HG02763 (cell line): ENCODE data around the gene CHMP6.
A peak's percentile ranks its signal among the peaks of the same experiment; 100 is the strongest.
"Not testable (repeated sequence)": the region's sequence is repeated elsewhere in the genome, so short reads cannot be mapped to it uniquely, and the experiment has no call there.

ENCODE experiments used
- ATAC-seq: cut with Tn5 transposase; IDR thresholded peaks from one replicate; pipeline ENCODE4 v1.9.1; 2021; ENCODE audit warnings: mild to moderate bottlenecking, moderate library complexity; ENCODE audit not compliant: unreplicated experiment

CHMP6 gene

DNA sequence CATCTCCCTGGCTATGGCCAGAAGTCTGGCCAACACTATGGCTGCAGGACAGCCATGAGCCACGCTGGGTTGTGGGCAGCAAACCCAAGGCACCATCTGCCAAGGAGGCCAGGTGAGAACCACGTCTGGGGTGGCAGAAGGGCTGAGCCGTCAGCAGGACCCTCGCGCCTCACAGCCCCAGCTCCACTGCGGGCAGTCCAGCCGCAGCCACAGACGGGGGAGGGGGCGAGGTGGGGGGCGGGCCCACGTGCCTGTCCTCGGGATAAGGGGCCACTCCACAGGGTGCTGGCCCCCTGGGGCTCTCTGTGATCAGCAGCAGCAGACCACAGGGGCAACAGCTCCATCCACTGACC lies 36.8 kb downstream of the CHMP6 start:
- no peak for ATAC-seq

DNA sequence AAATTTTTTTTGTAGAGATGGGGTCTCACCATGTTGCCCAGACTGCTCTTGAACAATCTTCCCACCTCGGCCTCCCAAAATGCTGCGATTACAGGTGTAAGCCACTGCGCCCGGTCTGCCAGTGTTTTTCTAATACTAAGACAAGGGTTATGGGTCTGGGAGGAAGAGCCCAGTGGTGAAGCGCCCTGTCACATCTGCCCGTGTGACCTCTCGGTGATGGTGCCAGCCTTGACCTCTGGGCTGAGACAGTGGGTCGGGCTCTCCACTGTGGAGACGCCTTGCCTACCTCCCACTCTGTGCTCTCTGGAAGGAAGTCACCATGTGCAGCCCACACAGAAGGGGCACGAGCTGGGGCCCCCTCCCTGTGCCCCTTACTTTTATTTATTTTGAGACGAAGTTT lies 38.2 kb downstream of the CHMP6 start:
- no peak for ATAC-seq

DNA sequence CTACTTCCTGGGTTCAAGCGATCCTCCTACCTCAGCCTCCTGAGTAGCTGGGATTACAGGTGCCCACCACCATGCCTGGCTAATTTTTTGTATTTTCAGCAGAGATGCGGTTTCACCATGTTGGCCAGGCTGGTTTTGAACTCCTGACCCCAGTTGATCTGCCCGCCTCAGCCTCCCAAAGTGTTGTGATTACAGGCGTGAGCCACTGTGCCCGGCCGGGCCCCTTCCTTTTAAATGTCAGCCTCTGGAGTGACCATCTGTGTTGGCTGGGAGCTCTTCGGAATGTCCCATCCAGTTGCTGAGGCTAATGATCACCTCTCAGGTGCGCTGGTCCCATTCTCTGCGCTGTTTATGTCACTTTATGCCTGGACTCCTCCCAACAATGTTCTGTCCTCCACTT lies 38.7 kb downstream of the CHMP6 start:
- ATAC-seq, result not testable (repeated sequence)

DNA sequence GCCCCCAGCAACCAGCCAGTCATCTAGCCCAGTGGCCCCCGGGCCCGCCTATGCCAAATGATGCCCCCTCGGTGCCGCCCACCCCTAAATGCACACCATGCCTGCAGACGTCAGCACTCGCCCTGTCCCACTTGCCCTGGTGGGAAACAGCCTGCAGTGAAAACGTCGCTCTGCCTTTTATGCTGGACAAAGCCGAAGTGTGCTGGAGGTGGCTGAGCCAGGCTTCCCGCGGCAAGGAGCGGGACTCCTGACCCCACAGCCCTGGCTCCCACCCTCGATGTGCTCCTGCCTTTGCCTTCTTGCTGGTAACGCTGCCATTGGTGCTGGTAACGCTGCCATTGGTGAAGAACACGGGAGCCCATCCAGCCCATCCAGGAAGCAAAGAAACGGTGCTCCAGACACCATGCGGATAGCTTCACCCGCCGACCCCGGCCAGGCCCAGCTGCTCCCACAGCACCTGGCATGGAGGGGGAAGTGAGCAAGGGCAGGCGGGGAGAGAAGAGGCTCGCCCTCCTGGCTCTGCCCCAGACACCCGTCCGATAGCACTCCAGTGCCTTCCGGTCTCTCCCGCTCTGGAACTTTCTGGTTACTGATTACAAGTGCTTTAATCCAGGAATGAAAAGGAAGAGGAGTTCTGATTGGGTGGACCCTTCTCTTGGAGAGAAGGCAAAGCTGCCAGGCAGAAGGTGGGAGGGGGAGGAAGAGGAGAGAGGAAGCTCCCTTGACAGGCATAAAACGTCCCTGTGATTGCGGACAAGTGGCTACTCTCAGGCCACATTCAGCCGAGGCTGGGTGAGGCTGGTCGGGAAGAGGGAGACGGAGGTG lies 39.3 kb downstream of the CHMP6 start:
- ATAC-seq, result no peak

DNA sequence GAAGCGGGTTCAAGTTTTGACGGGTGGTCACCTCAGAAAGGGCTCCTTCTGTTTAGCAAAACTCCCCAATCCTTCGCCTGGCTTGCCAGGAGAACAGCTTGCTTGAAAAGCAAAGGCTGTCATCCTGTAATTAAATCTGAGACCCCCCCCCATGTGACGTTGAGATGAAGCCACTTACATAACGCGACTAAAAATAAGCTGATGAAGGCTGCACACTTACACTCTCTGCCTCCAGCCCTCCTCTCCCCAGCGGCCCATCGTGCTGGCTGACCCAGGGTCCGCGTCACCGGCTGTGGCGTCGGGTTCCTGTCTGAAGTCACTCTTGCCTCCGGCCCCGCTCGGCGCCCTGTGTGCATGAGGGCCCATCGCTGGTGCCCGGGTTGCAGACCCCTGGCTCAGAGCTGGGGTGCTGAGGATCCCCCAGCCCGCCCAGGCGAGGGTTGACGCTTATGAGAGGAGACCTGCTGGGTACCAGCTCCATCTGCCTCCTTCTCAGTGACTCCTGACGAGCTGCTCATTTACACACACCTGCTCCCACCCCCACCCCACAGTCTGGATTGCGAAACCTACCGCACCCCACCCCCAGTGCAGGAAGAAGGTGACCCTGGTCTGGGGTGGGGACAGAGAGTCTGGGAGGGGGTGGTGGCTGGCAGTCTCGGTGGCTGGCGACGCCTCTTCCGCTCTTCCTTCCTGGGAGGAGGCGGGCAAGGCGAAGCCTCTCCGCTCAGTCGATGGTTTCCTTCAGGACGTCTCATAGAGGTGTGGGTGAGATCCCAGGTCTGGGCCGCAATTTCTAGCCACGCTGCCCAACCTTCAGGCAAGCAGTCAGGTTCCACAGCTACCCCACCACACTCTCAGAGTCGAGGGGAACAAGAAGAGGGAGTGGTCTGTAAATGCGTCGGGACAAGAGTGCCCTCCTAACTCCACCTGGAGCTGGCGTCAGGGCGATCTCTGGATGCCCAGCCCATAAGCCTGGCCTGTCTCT lies 40.2 kb downstream of the CHMP6 start:
- ATAC-seq, result no peak

DNA sequence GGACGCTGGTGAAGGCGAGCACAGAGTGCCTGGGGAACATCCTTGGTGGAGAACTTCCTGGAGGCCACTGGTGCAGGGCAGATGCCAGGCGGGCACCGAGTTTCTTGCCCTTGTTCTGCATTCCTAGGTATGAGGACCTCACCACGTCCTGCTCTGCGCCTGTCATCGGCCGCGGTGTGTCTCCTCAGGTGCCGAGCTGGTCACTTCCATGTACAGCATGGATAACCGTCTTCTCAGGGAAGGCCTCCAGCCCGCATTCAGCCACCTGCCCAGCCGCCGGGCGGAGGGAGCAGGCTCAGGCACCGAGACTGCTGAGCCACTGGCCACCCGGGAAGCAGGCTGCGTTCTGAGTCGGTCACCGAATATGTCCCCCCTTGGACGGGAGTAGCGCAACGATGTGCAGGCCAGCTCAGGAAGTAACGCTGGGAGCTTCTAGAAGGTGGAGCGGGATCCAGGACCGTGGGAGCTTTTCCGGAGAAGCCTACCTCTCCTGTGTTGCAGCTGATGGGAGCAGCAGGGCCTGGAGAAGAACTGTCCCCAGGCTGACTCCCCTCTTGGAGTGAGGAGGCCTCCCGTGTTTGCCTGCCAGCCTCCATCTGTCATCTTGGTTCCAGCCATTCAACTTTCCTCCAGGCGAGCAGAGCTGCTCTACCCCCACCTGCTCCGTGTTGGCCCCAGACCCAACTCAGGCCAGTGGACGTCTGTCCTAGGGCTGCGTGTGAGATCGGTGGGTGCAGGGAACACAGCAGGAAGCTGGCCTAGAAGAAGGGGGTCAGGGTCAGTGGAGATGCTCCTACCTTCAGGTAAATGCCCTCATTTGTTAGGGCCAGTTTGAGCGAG lies 41.2 kb downstream of the CHMP6 start:
- ATAC-seq, result no peak

DNA sequence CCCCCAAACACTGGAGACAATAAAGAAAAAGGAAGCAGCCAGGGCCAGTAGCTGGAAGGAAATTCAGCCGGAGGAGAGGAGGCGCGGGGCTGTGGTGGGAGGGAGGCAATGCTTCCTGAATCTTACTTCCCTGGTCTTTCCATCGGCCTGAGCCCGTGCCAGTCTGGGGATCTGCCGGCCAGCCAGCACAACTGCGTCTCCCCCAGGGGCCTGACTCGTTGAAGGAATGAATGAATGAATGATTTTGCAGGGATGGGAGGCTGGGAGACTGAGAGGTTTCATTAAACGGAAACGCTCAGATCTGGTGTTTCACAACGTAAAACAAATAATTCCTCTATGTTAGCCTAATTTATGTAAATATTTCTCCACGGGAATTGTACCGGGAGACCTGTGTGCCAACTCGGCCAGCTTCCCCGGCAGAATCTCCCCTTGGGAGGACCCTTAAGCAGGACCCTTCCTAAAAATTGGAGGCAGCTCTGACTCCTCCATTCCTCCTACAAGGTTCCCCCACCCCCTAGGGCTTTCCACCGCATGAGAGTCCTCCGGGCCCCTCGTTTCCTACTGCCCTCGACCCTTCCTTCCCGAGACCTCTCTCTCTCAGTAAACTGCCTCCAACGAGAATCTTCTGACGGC lies 42.0 kb downstream of the CHMP6 start:
- no peak for ATAC-seq

DNA sequence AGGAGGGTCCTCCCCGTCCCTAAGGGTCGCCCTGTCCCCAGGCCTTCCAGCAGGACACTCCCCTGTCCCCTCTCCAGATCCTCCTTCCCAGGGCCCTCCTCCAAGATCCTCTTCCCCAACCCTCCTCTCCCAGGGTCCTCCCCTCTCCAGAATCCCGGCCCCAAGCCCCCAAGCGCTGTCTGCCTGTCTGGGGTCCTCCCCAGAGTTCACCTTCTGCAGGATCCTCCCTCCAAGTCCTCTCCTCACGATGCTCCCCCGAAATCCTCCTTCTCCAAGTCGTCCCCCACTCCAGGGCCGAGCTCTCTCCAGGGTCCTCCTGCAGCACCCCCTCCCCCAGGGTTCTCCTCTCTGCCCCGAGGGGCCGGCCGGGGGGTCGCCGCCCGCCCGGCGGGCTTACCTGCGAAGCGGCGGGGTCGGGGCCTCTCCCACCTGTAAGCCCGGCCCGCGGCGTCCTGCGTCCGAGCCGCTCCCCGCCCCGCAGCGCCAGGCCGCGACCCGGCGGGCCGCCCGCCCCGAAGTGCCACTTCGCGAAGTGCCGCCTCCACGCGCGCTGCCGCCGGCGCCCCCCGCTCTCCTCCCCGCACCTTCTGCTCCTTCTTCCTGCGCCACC lies 42.6 kb downstream of the CHMP6 start:
- peak; percentile 8 for ATAC-seq

DNA sequence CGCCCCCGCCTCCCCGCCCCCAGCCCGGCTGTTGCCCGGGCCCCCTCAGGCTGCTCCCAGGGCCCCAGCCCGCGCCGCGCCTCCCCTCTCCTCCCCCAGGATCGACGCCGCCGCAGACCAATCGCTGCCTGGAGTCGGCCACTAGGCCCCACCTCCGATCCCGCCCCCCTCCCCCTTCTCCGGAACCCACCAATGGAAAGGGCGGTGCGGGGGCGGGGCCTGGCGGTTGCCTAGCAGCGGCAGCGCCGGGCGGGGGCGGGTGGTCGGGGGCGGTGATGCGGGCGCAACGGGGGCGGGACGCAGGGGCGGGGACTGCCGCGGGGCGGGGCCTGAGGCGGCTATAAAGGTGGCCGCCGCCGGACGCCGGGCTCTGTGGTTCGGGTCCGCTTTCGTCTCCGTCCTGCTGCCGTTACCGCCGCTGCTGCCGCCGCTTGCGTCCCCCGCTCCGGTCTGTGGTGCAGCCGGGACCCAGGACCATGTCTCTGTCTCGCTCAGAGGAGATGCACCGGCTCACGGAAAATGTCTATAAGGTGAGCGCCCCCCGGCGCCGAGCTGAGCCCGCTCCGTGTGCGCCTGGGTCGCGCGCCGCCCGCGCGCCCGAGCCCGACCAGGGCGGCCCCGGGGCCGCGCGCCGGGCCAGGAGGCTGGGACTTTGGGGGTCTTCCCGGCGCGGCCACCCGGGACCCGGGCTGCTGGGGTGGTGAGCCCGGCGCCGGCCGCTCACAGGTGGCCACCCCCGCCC lies 43.3 kb downstream of the CHMP6 start, which contains the start of gene BAIAP2:
BAIAP2 (plus strand) TSS at position 373 of the 742 bp plus-strand sequence; CDS start at position 477, 104 bp downstream.
- peak; percentile 59 for ATAC-seq

DNA sequence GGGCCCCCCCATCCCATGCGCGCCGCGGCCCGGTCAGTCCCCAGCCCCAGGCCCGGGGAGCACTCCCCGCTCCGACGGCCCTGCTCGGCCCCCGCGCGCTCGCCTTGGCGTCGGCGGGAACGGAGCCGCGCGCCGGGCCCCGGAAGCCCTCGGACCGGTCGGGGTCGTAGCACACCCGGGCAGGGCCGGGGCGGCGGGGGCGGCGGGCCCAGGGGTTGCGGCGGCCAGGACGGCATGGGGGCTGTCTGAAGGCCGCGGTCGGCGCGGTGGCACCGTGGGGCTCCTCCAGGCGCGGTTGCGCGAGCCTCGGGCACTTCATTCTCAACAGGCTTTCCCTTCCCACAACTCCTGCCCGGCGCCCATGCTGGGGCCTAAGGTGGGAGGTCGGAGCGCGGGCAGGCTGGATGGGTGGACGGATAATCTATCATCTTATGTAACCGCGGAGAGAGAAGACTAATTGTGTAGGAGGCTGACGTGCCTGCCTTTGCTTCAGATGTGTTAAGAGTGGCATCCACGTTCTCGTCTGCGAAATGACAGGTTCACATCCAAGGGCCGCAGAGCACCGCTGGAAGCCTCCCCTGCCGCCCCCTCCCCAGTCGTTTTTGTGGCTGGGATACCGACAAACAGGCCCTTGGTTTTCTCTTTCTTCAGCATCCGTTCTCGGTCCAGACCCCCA lies 44.0 kb downstream of the CHMP6 start:
- peak; percentile 16 for ATAC-seq

DNA sequence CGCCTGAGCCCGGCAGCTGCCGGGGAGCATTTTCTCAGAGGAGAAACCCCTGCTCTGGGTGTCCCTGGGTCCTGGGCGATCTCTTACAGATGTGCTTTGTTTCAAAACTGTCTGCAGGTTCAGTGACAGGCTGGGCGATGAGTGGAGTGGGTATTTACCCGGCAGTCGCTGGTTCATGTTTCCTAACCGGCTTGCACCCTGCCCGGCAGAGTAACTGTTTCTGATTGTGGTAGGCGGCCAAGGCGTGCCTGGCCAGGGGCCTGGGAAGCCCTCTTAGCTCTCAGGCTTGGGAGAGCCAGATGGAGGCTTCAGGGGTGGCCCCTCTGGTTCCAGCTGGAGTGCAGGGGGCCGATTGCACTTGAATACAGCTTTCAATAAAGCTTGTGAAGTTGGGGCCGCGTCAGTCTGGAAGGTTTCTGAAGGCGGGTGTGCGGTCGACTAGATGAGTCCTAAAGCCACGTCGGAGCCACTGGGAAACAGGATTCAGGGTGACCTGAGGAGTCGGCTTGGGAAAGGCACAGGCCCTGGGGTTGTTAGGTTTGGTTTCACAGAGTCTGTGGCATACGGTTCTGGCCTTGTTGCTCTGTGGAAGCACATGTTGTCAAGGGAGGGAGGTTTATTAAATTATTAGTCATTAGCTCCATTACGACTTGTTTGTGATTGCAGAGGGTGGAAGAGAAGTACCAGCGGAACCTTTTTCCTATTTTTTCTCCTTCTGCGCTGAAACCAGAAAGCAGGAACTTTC lies 44.7 kb downstream of the CHMP6 start:
- ATAC-seq, result no peak

DNA sequence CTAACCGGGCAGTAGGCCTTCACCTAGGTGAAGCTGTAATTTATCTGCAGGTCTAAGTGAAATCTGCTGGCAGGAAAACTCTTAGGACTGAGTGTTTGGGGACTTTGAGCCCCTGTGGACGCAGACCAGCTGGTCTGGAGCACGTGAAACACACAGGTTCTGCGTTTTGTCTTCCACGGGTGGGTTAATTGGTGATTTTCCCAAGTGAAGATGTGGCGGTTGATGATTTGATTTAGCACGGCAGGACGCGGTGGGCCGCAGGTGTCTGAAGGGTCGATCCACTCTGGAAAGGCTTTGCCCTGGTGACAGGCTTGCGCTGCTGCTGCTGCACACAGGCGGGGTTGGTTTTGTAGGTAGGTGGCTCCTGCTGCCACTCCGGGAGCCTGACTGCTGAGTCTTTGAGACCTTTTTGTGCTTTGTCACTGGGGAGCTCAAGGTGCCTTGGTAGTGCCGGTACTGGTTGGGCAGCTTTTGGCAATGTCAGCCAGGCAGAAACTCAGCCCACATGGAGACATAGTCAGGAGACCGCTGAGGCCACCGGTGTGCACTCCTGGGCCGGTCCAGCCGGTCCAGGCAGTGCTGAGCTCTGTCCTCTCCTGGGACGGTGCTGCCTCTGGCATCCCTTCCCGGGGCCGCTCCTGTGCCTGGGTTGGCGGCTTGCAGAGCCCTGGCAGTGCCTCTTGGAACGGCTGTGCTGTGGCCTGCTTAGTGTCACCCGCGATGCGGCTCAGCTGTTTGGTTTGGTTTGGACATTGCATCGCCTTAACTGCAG lies 45.6 kb downstream of the CHMP6 start:
- ATAC-seq, result no peak

DNA sequence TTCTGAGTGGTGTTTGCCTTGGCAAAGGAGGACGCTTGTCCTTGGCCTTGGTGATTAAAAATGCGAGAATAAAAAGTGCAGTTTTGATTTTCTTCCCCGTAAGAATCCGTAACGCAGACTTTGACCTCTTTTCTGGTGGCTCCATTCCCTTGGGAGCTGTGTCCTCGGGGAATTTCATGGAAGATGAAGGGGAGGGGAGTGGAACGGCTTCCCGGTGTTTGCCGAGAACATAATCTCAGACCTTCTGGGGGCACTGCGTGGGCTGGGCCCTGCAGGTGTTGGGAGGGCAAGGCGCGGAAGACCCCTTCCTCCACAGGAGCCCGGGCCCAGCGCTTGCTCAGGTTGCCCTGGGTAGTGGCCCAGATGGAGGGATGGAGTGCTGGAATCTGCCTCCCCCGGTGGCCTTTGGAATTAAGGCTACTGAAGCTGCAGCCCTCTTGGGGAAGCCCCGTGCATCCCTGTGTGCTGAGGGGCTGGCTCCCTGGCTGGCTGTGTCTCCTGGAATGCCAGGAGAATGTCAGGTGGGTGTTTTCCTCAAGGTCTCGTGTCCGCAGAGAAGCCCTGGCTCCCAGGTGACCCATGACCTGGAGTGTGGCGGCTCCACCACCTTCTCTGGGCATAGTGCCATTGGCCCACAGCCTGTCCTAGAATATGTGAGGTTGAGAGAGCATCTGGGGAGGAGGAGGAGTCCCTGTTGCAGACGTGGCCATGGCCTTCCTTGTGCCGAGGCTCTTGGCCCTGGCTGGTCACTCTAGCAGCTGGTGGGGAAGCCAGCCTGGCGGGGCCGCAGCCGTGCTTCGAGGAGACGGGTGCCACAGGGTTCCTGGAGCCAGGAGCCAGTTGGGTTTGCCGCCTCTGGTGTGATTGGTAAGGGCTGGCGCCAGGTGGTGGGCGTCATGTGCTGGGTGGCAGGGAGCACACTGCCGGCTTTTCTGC lies 46.4 kb downstream of the CHMP6 start:
- ATAC-seq, result no peak

DNA sequence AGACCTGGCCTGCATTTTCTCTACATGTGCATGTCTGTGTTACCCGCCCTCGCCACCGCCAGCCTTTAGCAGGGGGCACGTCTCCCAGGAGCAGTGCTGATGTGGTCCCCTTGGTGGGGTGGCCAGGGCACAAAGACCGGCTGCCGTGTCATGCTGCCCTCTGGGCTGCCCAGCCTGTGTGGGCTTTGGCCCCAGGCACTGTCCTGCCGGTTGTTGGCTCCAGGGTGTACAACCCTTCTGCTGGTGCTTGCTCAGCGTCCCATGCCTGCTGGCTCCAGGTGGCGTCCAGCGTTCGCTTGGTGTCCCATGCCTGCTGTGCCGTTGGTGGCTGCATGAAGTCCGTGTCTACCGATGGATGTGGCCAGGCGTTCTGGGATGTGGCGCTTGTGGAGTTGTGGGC lies 47.5 kb downstream of the CHMP6 start:
- no peak for ATAC-seq

DNA sequence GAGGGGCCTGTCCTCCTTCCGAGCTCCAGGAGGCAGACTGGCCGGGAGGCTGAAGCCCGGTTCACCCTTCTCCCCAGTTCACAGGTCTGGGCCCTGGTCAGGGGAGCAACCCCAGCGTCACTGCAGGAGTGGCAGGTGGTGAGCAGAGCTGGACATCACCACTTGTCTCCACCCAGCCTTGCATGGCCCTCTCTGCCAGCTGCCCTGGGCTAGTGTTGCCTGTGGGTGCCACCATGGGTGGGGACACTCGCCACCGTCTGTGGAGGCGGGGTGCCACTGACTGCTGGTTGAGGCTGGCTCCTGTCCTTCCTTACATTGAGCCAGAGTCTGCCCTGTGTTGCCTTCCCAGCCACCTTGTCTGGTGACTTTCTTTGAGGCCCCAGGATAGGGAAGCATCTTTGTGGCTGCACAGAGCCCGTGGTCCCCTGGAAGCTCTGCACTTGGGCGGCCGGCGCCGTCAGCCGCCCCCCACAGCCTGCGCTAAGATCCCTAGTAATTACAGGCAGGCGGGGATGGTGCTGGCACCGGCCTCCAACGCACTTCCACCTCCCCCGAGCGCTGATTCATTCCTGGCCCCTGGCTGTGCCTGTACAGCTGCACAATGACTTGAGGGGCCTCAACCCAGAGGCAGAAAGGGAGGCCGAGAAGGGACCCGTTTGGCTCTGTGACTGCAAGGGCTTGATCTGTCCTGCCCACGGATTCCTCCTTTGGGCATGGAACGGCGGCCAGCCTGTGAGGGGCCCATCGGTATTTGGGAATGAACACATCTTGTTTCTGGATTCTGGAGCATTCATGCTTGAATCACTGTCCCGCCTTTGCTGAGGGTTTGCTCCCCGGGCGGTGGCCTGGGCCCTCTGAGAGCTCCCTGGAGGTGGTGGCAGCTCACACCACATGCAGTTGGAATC lies 48.5 kb downstream of the CHMP6 start:
- no peak for ATAC-seq
